Right atrium auricular region (tissue), 2 donors: ENCODE measurements around the gene ACOXL. TPM values are rescaled to one million over a fixed set of nuclear protein-coding genes. Genes with fewer than 3 reads are reported as not detected.
A peak's percentile ranks its signal among the peaks of the same experiment; 100 is the strongest.

Experiments
- DNase-seq: peaks from one replicate; pipeline ENCODE4 v3.0.0-alpha.2; 2019; ENCODE audit warnings: low spot score
- H3K27ac ChIP-seq, 2 donors: fragments of 200-600 bp; sonication (generic); 1 replicate in 1 of 2; 2 replicates in 1 of 2; pipeline ENCODE4 v1.5.1; 2016 to 2019
- H3K27me3 ChIP-seq, 2 donors: fragments of 200-600 bp; sonication (generic); one replicate each; pipeline versions ENCODE4 v1.5.1 to v1.6.0; 2017 to 2019
- H3K36me3 ChIP-seq: fragments of 200-600 bp; sonication (generic); one replicate; pipeline ENCODE4 v1.5.1; 2016
- H3K4me1 ChIP-seq, 2 donors: fragments of 200-600 bp; sonication (generic); one replicate each; pipeline versions ENCODE4 v1.5.1 to v1.6.0; 2017 to 2019
- H3K4me3 ChIP-seq, 2 donors: fragments of 200-600 bp; sonication (generic); 1 replicate in 1 of 2; 2 replicates in 1 of 2; pipeline ENCODE4 v1.5.1; 2017 to 2019; ENCODE audit warnings: mild to moderate bottlenecking in 1 of 2, moderate library complexity in 1 of 2
- H3K9me3 ChIP-seq, 2 donors: fragments of 200-600 bp; sonication (generic); one replicate each; pipeline ENCODE4 v1.5.1; 2019
- total RNA-seq, 2 donors: library from RNA; depleted of rRNA; stranded (reverse); fragments of >200 nt; gene quantifications; one replicate each; pipeline ENCODE4 v1.1.0, GENCODE V29; 2016
- TF ChIP-seq, protein P1 (sequence below), 2 donors: fragments of 200-600 bp; sonication (generic); IDR thresholded peaks; one replicate each; pipeline ENCODE4 v1.5.1; 2019; ENCODE audit warnings: antibody characterized with exemption in 2 of 2

Gene ACOXL
- total RNA-seq, 2 donors from 2014 or later, result 0.33 to 0.55 TPM

DNA sequence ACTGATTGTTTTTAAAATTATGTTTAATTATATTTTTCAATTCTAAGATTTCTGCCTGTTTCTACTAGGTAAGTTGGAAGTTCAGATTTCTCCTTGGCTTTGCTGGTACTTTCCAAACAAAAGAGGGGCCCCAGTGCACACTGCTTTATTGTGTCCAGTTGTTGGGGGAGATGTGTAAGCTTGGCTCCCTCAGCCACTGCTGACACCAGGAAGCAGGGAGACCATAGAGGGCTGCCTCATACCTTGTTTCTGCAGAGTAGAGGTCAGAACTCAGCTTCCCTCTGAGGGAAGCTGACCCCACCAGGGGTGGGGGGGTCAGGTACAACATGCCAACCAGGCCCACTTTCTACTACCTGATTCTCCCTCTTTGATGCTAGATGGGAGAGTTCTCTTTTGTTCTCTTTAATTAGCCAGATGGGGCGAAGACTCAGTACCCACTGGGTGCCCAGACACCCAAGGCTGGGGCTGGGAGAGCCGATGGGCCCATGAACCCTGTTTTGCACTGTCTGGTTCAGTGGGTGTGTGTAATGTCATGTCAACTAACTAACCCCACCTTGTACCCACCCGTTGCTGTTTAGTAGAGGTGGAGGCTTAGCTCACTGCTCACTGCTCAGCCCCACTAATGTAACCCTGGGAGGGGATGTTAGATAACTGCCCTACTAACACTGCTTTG is 403.0 kb downstream of the ACOXL start:
- no peak overlapping the region for H3K27ac ChIP-seq
- H3K4me1 ChIP-seq, result peaks cover 0 to 22% of the 10 kb centered on the region in 2 donors
- H3K9me3 ChIP-seq, result no peaks in the 10 kb centered on the region
- DNase-seq, result no peak
- H3K27me3 ChIP-seq, result no peaks in the 10 kb centered on the region
- H3K4me3 ChIP-seq, result no peak overlapping the region
- TF ChIP-seq, protein P1, sequence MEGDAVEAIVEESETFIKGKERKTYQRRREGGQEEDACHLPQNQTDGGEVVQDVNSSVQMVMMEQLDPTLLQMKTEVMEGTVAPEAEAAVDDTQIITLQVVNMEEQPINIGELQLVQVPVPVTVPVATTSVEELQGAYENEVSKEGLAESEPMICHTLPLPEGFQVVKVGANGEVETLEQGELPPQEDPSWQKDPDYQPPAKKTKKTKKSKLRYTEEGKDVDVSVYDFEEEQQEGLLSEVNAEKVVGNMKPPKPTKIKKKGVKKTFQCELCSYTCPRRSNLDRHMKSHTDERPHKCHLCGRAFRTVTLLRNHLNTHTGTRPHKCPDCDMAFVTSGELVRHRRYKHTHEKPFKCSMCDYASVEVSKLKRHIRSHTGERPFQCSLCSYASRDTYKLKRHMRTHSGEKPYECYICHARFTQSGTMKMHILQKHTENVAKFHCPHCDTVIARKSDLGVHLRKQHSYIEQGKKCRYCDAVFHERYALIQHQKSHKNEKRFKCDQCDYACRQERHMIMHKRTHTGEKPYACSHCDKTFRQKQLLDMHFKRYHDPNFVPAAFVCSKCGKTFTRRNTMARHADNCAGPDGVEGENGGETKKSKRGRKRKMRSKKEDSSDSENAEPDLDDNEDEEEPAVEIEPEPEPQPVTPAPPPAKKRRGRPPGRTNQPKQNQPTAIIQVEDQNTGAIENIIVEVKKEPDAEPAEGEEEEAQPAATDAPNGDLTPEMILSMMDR (IDR thresholded peaks at IDR 0.05), result no peak
- no peaks in the 10 kb centered on the region for H3K36me3 ChIP-seq

DNA sequence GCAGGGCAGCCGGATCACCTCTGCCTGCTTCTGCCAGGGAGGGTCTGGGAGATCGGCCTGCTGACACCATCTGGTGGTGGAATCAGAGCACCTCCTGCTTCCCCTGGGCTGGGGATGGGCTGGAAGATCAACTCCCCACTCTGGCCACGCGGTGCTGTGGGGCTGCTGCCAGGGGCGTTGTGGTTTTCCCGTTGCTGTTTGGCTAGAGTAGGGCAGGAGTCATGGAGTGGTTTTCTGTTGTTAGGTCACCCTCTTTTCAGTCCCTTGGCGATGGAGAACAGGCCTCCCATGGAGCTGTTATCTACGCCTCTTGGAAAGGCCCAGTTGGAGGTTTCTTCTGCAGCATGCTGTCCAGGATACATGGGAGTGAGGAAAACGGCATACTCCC is 403.5 kb downstream of the ACOXL start:
- Histone ChIP-seq H3K4me3 (no peak overlapping the region), H3K27ac (no peak overlapping the region), H3K27me3 (no peaks in the 10 kb centered on the region), H3K4me1 (peaks cover 0 to 22% of the 10 kb centered on the region in 2 donors), H3K9me3 (no peaks in the 10 kb centered on the region), H3K36me3 (no peaks in the 10 kb centered on the region)
- TF ChIP-seq, protein P1 (IDR thresholded peaks at IDR 0.05), result peak in 1 of 2 donors; percentile 50
- DNase-seq, result no peak

DNA sequence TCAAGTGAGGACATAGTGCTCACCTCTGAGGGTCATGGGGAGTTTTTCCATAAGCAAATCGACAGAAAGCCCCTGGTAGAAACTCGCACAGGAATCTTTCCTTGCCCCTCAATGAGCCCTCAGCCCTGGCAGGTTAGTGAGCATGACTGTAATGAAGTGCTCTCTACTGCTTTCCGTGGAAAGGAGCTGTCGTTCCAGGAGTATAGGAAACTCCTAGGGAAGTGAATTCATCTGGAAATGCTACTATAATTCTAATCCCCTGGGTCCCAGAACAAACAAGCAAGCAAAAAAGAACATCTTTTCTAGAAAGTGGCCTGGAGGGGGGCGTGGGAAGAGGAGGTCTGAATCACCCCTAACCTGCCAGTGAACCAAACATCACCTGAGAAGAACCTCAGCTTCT is 406.5 kb downstream of the ACOXL start:
- Histone ChIP-seq H3K36me3 (no peaks in the 10 kb centered on the region), H3K27ac (no peak overlapping the region)
- TF ChIP-seq, protein P1 (IDR thresholded peaks at IDR 0.05), result no peak

DNA sequence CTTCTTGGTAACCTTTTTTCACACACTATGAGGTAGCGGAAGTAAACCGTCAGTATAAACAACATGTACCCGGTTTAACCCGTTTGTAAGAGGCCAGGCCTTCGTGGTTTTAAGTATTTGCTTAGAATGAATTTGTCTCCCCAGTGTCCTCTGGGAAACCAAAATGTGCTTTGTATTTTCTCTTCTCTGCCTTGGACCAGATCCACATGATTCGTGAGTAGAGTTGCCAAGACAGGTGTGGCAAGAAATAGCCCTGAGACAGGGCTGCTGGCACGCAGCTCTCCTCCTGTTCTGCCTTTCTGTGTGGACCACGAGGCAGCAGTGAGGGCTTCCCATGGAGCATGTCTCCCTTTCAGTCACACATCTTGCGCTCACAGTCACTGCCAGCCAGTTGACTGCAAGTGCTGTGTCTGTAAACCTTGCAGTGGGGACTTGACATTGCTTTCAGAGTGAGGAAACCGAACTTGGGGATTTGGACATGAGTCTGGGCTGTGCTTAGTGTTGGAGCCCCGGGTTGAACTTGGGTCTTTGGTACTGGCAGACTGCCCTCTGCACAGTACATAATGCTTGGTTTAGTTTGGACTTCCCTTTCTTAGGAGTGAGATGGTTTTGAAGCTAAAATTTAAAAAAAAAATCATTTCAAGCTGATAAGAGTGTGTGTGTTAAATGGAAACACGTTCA is 407.4 kb downstream of the ACOXL start:
- H3K27ac ChIP-seq, result no peak overlapping the region
- H3K27me3 ChIP-seq, result no peaks in the 10 kb centered on the region
- H3K4me1 ChIP-seq, result peaks cover 0 to 22% of the 10 kb centered on the region in 2 donors
- DNase-seq, result no peak
- no peaks in the 10 kb centered on the region for H3K9me3 ChIP-seq
- TF ChIP-seq, protein P1 (IDR thresholded peaks at IDR 0.05), result no peak
- H3K36me3 ChIP-seq, result no peaks in the 10 kb centered on the region
- H3K4me3 ChIP-seq, result no peak overlapping the region

More for the DNA sequence above, 406.5 kb downstream of the ACOXL start:
- Histone ChIP-seq H3K4me3 (no peak overlapping the region), H3K27me3 (no peaks in the 10 kb centered on the region), H3K9me3 (no peaks in the 10 kb centered on the region), H3K4me1 (peaks cover 0 to 22% of the 10 kb centered on the region in 2 donors)
- DNase-seq, result no peak

DNA sequence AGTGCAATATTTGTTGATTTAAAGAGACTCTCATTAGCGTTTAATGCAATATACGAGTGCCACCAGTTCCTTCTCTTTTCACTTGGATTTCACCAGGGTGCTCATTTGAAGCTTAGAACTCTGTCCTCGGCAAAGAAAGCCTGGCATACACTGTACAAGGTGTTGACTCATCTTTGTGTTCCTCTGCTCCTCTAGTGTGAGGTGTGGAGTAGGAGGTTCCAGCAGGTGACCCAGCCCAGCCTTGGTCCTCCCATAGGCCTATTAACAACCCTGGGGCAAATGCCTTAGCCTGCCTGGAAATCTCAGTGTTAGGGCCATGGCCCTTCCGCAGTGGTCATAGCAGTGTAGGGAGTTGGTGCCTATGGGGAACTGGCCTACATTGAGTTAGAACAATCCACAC is 408.4 kb downstream of the ACOXL start:
- H3K27me3 ChIP-seq, result no peaks in the 10 kb centered on the region
- no peaks in the 10 kb centered on the region for H3K9me3 ChIP-seq
- peaks cover 0 to 17% of the 10 kb centered on the region in 2 donors for H3K4me1 ChIP-seq
- TF ChIP-seq, protein P1 (IDR thresholded peaks at IDR 0.05), result no peak
- no peaks in the 10 kb centered on the region for H3K36me3 ChIP-seq
- H3K4me3 ChIP-seq, result no peak overlapping the region
- DNase-seq, result no peak
- H3K27ac ChIP-seq, result no peak overlapping the region
